Esophagus squamous epithelium (tissue), 4 donors: ENCODE data around the gene MTCH1.

Source experiments
- CTCF ChIP-seq, 6 experiments: fragments of 450-650 bp in 4 of 6; fragments of 200-600 bp in 2 of 6; sonication (generic) in 2 of 6; IDR thresholded peaks; one replicate each; pipeline ENCODE4 v1.5.1; 2016 to 2019; ENCODE audit warnings: antibody characterized with exemption in 6 of 6, mild to moderate bottlenecking in 4 of 6, moderate library complexity in 4 of 6
- POLR2A ChIP-seq, 4 donors: fragments of 450-650 bp; IDR thresholded peaks; one replicate each; pipeline ENCODE4 v1.6.1; 2017; ENCODE audit warnings: antibody characterized with exemption in 4 of 4, mild to moderate bottlenecking in 4 of 4, moderate library complexity in 3 of 4

GRCh38 chr6:37007340-37008043, 21.5 kb upstream of the MTCH1 start:
- TF ChIP-seq POLR2A (IDR thresholded peaks at IDR 0.05) (peak in 1 of 4 donors; percentile 30), CTCF (IDR thresholded peaks at IDR 0.05) (no peak)
